BE2C (cell line): ENCODE results near the gene TOE1.

Experiments used
- DNase-seq: peaks from one replicate; pipeline ENCODE4 v3.0.0-alpha.2; 2020
- H3K27me3 ChIP-seq: fragments of 250-450 bp; sonication (Bioruptor Pico); 2 replicates; pipeline ENCODE4 v1.5.1; 2020; ENCODE audit warnings: mild to moderate bottlenecking
- H3K36me3 ChIP-seq: fragments of 250-450 bp; sonication (Bioruptor Pico); 2 replicates; pipeline ENCODE4 v1.5.1; 2020; ENCODE audit warnings: mild to moderate bottlenecking
- H3K4me1 ChIP-seq: fragments of 250-450 bp; sonication (Bioruptor Pico); 2 replicates; pipeline ENCODE4 v1.5.1; 2020
- H3K4me3 ChIP-seq: 2 replicates; pipeline ENCODE4 v1.5.1; 2011; ENCODE audit warnings: low read depth, low read length
- H3K9me3 ChIP-seq: fragments of 250-450 bp; sonication (Bioruptor Pico); 2 replicates; pipeline ENCODE4 v1.5.1; 2020
- TF ChIP-seq, protein P1 (sequence below): IDR thresholded peaks from 2 replicates; pipeline ENCODE4 v1.5.1; 2012; ENCODE audit warnings: mild to moderate bottlenecking, low read depth, low read length

TOE1 gene

GRCh38 chr1:45337630-45338325 lies 2.2 kb upstream of the TOE1 start:
- Histone ChIP-seq H3K4me1 (no peaks in the 10 kb centered on the region), H3K4me3 (no peak overlapping the region), H3K9me3 (no peaks in the 10 kb centered on the region), H3K36me3 (peaks cover 5% of the 10 kb centered on the region), H3K27me3 (no peaks in the 10 kb centered on the region)
- TF ChIP-seq, protein P1, sequence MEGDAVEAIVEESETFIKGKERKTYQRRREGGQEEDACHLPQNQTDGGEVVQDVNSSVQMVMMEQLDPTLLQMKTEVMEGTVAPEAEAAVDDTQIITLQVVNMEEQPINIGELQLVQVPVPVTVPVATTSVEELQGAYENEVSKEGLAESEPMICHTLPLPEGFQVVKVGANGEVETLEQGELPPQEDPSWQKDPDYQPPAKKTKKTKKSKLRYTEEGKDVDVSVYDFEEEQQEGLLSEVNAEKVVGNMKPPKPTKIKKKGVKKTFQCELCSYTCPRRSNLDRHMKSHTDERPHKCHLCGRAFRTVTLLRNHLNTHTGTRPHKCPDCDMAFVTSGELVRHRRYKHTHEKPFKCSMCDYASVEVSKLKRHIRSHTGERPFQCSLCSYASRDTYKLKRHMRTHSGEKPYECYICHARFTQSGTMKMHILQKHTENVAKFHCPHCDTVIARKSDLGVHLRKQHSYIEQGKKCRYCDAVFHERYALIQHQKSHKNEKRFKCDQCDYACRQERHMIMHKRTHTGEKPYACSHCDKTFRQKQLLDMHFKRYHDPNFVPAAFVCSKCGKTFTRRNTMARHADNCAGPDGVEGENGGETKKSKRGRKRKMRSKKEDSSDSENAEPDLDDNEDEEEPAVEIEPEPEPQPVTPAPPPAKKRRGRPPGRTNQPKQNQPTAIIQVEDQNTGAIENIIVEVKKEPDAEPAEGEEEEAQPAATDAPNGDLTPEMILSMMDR = no peak
- no peak for DNase-seq

DNA sequence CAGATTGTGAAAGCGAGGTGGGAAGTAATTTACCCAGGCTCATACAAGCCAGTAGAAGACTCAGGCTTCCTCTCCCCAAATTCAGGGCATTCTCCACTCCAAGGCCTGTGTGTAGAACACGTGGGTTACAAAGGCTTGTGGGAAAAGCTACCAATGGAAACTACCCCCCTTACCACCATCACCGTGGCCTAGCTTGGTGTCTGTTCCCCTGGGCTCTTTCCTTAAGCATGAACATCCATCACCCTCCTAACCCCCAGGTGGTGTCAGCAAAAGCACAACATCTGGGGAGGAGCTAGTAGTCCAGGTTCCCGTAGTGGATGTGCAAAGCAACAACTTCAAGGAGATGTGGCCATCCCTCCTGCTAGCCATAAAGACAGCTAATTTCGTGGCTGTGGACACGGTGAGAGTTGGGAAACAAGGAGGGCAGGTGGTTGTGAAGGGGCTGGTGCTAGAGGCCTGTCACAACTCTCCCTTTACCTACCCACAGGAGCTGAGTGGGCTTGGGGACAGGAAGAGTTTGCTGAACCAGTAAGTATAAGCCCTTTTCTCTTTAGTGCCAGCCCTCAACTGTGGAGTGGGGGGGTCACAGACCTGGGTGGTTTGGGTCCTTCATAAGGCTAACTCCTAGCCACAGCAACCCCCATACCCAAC lies 971 bp downstream of the TOE1 start:
- Histone ChIP-seq H3K4me1 (no peaks in the 10 kb centered on the region), H3K36me3 (peaks cover 11% of the 10 kb centered on the region), H3K9me3 (no peaks in the 10 kb centered on the region), H3K27me3 (no peaks in the 10 kb centered on the region), H3K4me3 (peak overlapping the region; percentile 81)
- TF ChIP-seq, protein P1 = no peak
- DNase-seq = no peak

- DNase-seq = no peak
- Histone ChIP-seq H3K27me3 (no peaks in the 10 kb centered on the region), H3K4me3 (no peak overlapping the region), H3K4me1 (no peaks in the 10 kb centered on the region), H3K36me3 (peaks cover 11% of the 10 kb centered on the region), H3K9me3 (no peaks in the 10 kb centered on the region)
- TF ChIP-seq, protein P1 = no peak
These were observed 4.5 kb downstream of the TOE1 start for GRCh38 chr1:45344499-45344898.

GRCh38 chr1:45345014-45345413 lies 5.0 kb downstream of the TOE1 start:
- no peak for DNase-seq
- H3K27me3 ChIP-seq = no peaks in the 10 kb centered on the region
- H3K9me3 ChIP-seq = no peaks in the 10 kb centered on the region
- H3K36me3 ChIP-seq = peaks cover 11% of the 10 kb centered on the region
- TF ChIP-seq, protein P1 = no peak
- H3K4me3 ChIP-seq = no peak overlapping the region
- no peaks in the 10 kb centered on the region for H3K4me1 ChIP-seq

GRCh38 chr1:45346473-45346872 lies 6.5 kb downstream of the TOE1 start:
- Histone ChIP-seq H3K27me3 (no peaks in the 10 kb centered on the region), H3K4me3 (no peak overlapping the region), H3K36me3 (peaks cover 11% of the 10 kb centered on the region), H3K9me3 (no peaks in the 10 kb centered on the region), H3K4me1 (no peaks in the 10 kb centered on the region)
- no peak for DNase-seq
- TF ChIP-seq, protein P1 = no peak

GRCh38 chr1:45348020-45348419 lies 8.1 kb downstream of the TOE1 start:
- Histone ChIP-seq H3K27me3 (no peaks in the 10 kb centered on the region), H3K4me3 (no peak overlapping the region), H3K4me1 (no peaks in the 10 kb centered on the region), H3K36me3 (peaks cover 4% of the 10 kb centered on the region), H3K9me3 (no peaks in the 10 kb centered on the region)
- TF ChIP-seq, protein P1 = no peak
- no peak for DNase-seq
